HFF-Myc (cell line): ENCODE results near the gene PHEX.

ENCODE experiments used
- DNase-seq: peaks from one replicate; pipeline ENCODE4 v3.0.0-alpha.2; 2011; ENCODE audit warnings: low read depth; ENCODE audit errors: extremely low read depth
- H3K4me3 ChIP-seq: replicated peaks from 2 replicates; pipeline ENCODE4 v1.5.1; 2011; ENCODE audit warnings: low read depth, mild to moderate bottlenecking, control low read depth, low read length
- TF ChIP-seq, protein P1 (sequence below): IDR thresholded peaks from 2 replicates; pipeline ENCODE4 v1.5.1; 2012; ENCODE audit warnings: mild to moderate bottlenecking, low read depth, low read length, control low read depth; ENCODE audit errors: missing control alignments

PHEX gene

DNA sequence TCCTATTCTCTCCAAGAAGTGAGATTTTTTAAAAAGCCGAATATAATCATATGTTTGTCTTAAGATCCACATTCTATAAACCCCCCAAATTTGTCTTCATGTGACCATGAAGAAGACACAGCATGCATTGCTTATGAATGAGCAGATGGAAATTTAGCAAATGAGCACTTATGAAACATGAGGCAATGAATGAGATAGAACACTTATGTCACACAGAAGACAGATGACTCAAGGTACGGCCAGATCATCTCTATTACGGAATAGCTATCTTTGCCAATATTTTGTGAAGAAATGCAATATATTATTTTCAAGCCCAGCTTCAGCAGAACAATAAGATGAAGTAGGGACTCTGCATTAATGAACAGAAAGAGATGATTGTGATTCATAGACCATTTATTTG is 21.4 kb downstream of the PHEX start:
- TF ChIP-seq, protein P1, sequence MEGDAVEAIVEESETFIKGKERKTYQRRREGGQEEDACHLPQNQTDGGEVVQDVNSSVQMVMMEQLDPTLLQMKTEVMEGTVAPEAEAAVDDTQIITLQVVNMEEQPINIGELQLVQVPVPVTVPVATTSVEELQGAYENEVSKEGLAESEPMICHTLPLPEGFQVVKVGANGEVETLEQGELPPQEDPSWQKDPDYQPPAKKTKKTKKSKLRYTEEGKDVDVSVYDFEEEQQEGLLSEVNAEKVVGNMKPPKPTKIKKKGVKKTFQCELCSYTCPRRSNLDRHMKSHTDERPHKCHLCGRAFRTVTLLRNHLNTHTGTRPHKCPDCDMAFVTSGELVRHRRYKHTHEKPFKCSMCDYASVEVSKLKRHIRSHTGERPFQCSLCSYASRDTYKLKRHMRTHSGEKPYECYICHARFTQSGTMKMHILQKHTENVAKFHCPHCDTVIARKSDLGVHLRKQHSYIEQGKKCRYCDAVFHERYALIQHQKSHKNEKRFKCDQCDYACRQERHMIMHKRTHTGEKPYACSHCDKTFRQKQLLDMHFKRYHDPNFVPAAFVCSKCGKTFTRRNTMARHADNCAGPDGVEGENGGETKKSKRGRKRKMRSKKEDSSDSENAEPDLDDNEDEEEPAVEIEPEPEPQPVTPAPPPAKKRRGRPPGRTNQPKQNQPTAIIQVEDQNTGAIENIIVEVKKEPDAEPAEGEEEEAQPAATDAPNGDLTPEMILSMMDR = no peak
- no peak for DNase-seq
- H3K4me3 ChIP-seq = no peak overlapping the region

DNA sequence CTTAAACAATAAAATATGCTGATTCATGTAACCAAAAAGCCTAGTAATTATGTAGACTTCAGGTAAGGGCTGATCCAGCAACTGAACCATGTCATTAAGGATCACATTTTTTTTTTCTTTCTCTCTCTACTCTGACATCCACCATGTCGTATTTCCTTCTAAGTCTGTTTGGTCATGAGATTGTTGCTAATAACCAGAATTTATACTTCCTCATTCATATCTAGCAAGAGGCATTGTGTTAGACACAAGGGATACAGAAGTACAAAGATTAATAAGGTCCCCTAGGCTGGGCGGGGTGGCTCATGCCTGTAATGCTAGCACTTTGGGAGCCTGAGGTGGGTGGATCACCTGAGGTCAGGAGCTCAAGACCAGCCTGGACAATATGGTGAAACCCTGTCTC is 24.1 kb downstream of the PHEX start:
- TF ChIP-seq, protein P1 = no peak
- H3K4me3 ChIP-seq = no peak overlapping the region
- DNase-seq = no peak

DNA sequence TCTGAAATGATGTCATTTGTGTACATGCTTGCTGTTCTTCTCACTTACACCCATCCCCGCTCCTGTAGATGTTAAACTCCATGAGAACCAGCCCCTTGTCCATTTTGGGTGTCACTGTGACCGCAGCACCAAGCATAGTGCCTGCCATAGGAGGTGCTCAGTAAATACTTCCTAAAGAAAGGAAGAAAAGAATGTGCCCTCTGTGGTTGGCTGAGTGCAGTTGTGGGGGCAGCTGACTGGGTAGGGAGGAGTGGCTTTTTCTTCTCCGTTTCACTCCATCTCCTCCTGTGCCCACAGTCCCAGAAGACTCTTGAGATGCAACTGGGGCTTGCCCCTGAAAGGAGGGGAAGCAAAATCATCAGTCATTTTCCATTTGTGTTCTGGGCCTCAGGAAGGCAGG is 25.5 kb downstream of the PHEX start:
- TF ChIP-seq, protein P1 = no peak

DNA sequence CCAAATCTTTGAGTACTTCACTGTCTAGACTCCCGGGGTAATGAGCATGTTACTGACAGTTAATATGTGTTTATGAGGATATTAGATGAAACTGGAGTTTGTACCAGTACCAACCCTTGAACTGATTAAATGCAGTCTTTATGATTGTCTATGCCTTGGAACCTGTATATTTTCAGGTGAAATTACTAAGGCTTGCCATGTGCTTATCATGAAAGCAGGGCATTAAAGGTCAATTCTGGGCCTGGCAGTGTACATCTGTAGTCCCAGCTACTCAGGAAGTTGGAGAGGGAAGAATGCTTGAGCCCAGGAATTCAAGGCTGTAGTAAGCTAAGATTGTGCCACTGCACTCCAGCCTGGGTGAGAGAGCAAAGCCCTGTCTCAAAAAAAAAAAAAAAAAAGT is 27.6 kb downstream of the PHEX start:
- H3K4me3 ChIP-seq = no peak overlapping the region
- DNase-seq = no peak
- TF ChIP-seq, protein P1 = no peak

More for the DNA sequence above, 25.5 kb downstream of the PHEX start:
- H3K4me3 ChIP-seq = no peak overlapping the region
- no peak for DNase-seq

DNA sequence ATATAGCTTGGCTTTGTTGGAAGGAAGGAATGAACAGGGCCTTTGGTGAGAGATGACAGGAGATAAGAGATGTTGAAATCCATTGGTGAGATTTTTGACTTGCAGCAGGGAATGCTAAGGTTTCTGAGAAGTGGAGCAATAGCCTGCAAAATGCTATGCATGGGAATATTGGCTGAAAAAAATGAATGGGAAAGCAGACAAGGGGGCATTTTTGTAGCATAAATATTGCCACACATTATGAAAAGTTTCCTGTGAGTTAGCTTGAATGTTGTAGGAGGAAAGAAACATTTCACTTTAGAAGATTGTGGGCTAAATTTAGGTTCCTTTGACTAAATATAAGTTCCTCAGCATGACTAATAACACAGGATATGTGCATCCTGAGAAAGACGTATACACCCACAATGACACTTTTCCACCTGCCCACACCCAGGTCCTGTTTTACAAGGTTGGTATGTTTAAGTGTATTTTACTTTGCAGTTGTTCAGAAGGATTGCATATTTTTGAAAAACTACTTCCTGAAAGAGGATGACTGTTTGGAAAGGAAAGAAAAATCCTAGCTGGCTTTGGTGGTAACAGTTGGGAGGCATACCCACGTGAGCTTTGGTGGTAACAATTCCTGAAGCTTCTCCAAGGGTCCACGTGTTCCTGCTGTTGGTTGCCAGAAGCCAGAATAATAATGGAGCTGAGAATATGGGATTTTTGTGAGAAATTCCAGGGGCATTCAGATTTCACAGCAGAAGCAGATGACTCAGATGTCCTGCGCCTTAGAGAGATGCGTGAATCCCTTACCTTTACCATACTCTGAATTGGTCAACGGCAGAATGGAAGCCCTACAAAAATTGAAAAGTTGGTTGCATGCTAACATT is 28.5 kb downstream of the PHEX start:
- H3K4me3 ChIP-seq = no peak overlapping the region
- TF ChIP-seq, protein P1 = no peak
- DNase-seq = no peak

DNA sequence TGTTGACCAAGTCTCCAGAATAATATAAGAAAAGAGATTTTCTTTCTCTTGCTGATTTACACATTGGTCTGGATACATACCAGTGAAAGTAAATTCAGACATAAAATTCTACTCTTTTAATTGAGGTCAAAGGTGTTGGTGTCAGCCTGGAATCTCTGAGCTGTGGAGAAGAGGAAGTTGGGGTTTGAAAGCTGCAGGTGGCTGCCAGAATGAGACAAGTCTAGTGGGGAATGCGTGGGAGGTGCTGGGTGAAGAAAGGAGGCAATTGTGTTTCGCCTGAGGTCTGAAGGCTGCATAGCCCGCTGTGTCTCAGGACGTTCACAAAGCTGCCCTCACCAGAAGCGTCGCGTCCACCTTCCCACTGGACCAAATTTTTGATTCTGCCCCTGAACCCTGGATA is 31.2 kb downstream of the PHEX start:
- H3K4me3 ChIP-seq = no peak overlapping the region
- no peak for DNase-seq
- TF ChIP-seq, protein P1 = no peak
